ENCODE measurements around the gene IL1B. TPM values are rescaled to one million over a fixed set of nuclear protein-coding genes. Genes with fewer than 3 reads are reported as not detected.

The IL1B gene
- total and polyA plus RNA-seq, 4 donors = 0.25 to 3.1 (median 0.76) TPM

GRCh38 chr2:112840068-112840445 lies 3.5 kb upstream of the IL1B start (continued):
- TF ChIP-seq REST (IDR thresholded peaks at IDR 0.05) = no peak

- TF ChIP-seq REST (IDR thresholded peaks at IDR 0.05) = no peak
- no peak for TF ChIP-seq CTCF (IDR thresholded peaks at IDR 0.05; ENCODE audit: low read depth, low read length, missing input control)
- TF ChIP-seq YY1 (IDR thresholded peaks at IDR 0.05) = no peak
- no peak for TF ChIP-seq RXRA (IDR thresholded peaks at IDR 0.05)
- TF ChIP-seq FOXA2 (IDR thresholded peaks at IDR 0.05) = no peak
- no peak for TF ChIP-seq SP1 (IDR thresholded peaks at IDR 0.05)
- TF ChIP-seq RAD21 (IDR thresholded peaks at IDR 0.05) = no peak
- TF ChIP-seq TAF1 (conservative IDR thresholded peaks at IDR 0.05) = no peak
- TF ChIP-seq FOXA1 (IDR thresholded peaks at IDR 0.05) = no peak
- no peak for TF ChIP-seq NR2F2 (IDR thresholded peaks at IDR 0.05)
- no peak for TF ChIP-seq HNF4G (IDR thresholded peaks at IDR 0.05)
- peaks cover 1 to 3% (median 3%) of the 10 kb centered on the region in 4 donors for H3K4me1 ChIP-seq (ENCODE audit: control insufficient read depth in 4 of 4, insufficient read depth in 4 of 4, low read length in 3 of 4)
- H3K9me3 ChIP-seq (ENCODE audit: control insufficient read depth in 4 of 4, low read length in 3 of 4) = no peaks in the 10 kb centered on the region
- no peak for DNase-seq (ENCODE audit: low spot score)
- H3K9ac ChIP-seq (ENCODE audit: low read depth in 1 of 2, low read length in 2 of 2) = no peak overlapping the region
- H3K27ac ChIP-seq (ENCODE audit: low read depth in 1 of 2, low read length in 2 of 2) = no peak overlapping the region
- H3K4me3 ChIP-seq (ENCODE audit: low read depth in 1 of 3, low read length in 3 of 3) = no peak overlapping the region
- H3K27me3 ChIP-seq (ENCODE audit: control insufficient read depth in 4 of 4, insufficient read depth in 4 of 4, low read length in 3 of 4) = no peaks in the 10 kb centered on the region
- H3K36me3 ChIP-seq (ENCODE audit: control insufficient read depth in 4 of 4, insufficient read depth in 3 of 4, low read depth in 1 of 4, low read length in 3 of 4) = no peaks in the 10 kb centered on the region
- WGBS = 88% methylated on average over 9 of the region's 9 CpGs
Measured at GRCh38 chr2:112839407-112840067, 3.0 kb upstream of the IL1B start.

- no peaks in the 10 kb centered on the region for H3K36me3 ChIP-seq (ENCODE audit: control insufficient read depth in 4 of 4, insufficient read depth in 3 of 4, low read depth in 1 of 4, low read length in 3 of 4)
- no peaks in the 10 kb centered on the region for H3K27me3 ChIP-seq (ENCODE audit: control insufficient read depth in 4 of 4, insufficient read depth in 4 of 4, low read length in 3 of 4)
- H3K9me3 ChIP-seq (ENCODE audit: control insufficient read depth in 4 of 4, low read length in 3 of 4) = no peaks in the 10 kb centered on the region
- no peak overlapping the region for H3K9ac ChIP-seq (ENCODE audit: low read depth in 1 of 2, low read length in 2 of 2)
- no peak for DNase-seq (ENCODE audit: low spot score)
- H3K27ac ChIP-seq (ENCODE audit: low read depth in 1 of 2, low read length in 2 of 2) = no peak overlapping the region
- peaks cover 3 to 10% (median 8%) of the 10 kb centered on the region in 4 donors for H3K4me1 ChIP-seq (ENCODE audit: control insufficient read depth in 4 of 4, insufficient read depth in 4 of 4, low read length in 3 of 4)
- peak overlapping the region in 1 of 3 donors; percentile 4 for H3K4me3 ChIP-seq (ENCODE audit: low read depth in 1 of 3, low read length in 3 of 3)
- WGBS = 89% methylated on average over 5 of the region's 5 CpGs
- TF ChIP-seq CTCF (IDR thresholded peaks at IDR 0.05; ENCODE audit: low read depth, low read length, missing input control) (no peak), HNF4A (conservative IDR thresholded peaks at IDR 0.05) (no peak), FOXA1 (IDR thresholded peaks at IDR 0.05) (no peak), HNF4G (IDR thresholded peaks at IDR 0.05) (no peak), ZBTB33 (IDR thresholded peaks at IDR 0.05) (no peak), ATF3 (IDR thresholded peaks at IDR 0.05) (no peak), RAD21 (IDR thresholded peaks at IDR 0.05) (no peak), RXRA (IDR thresholded peaks at IDR 0.05) (no peak)
Measured at GRCh38 chr2:112836163-112836560, 417 bp downstream of the IL1B start.
